ENCODE data around the gene SURF1.

SURF1 gene

DNA sequence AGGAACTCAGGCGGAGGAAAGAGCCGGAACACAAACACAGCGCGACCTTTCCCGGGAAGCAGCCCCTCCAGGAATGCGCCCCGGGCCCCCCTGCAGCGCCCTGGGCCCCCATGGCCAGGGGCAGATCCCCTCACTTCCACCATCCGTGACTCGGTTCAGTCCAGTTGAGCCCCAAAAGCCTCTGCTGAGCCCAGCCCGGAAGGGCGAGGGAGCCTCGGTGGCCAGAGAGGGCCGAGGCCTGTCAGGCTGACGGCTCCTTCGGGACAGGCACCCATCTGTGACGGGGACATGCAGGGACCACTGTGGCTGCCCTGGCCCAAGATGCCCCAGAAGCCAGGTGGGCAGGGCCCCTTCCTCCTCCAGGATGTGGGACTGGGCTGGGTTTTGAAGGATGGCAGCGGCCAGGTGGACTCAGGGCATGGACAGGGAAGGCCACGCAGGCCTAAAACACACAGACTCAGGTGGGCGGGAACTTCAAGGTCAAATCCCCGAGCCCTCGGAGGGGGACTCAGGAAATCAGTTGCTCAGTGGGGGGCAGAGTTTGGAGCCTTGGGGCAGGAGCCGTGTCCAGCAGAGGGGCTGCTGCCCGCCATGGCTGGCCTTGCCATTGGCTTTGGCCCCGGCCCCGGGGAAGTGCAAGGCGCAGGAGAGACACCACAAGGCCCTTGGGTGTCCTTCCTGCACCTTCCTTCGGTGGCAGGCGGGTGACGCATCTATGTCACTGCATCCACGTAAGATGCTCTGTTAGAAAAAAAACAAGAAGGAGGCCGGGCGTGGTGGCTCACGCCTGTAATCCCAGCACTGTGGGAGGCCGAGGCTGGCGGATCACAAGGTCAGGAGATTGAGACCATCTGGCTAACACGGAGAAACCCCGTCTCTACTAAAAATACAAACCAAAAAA lies 51.6 kb downstream of the SURF1 start:
- in situ Hi-C loops (cut with MboI; ENCODE audit: low pct_unique_long_range_greater_than_20kb, low sequenced_read_pairs), result no loop called here

DNA sequence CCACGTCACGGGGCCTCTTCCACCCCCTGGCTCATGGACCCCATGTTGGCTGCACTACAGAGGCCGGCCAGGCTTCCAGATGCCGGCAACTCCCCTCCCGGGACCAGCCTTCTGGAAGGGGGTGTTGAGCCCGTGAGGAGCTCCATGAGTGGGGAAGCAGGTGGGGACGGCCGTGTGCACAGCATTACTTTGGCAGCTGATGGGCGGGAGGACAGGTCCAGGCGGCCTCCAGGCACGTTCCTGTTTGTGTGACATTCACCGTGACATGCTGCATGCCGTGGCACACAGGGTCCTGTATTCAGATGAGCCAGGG lies 52.2 kb downstream of the SURF1 start:
- DNase-seq, result no peak
- in situ Hi-C loops (cut with MboI; ENCODE audit: low pct_unique_long_range_greater_than_20kb, low sequenced_read_pairs), result no loop called here

More for the DNA sequence above, 51.6 kb downstream of the SURF1 start:
- DNase-seq, result no peak

DNA sequence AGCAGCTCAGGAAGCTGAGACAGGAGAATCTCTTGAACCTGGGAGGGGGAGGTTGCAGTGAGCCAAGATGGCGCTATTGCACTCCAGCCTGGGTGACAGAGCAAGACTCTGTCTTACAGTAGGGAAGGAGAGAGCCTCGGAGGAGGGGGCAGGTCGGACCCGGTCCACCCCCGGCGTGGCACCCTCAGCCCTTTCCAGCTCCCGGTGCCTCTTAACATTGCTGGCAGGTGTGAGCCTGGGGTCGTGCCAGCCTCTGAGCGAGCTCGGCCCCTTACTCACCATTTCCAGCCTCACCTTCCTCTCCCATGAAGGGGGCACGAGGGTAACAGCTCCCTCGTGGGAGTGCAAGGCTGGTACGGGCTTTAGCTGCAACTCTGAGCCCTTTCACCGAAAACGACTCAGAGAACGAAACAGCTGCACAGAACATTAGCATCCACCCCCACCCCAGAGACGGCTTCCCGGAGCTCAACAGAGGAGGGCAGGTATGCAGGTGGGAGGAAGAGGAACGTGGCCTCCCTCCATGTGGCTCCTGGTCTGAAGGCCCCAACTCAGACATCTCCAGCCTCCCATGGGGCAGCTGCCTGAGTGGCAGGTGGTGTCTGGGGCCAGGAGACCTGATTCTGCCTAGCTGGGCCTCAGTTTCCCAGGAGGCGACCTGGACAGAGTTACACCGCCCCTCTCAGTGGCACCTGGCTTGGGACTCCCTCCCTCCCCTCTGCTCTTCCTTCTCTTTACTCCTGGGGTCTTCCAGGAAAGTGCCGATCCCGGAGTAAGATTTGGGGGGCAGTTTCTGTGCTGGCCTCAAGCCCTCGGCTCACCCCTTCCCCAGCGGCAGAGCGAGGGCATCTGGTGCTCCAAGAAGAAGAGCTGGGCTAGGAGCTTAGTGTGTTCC lies 52.8 kb downstream of the SURF1 start:
- in situ Hi-C loops (cut with MboI; ENCODE audit: low pct_unique_long_range_greater_than_20kb, low sequenced_read_pairs), result no loop called here
- no peak for DNase-seq
